GM12874 (cell line): Measurements from ENCODE around the gene AHRR.

Experiments used
- CTCF ChIP-seq: IDR thresholded peaks from 2 replicates; pipeline ENCODE4 v1.5.1; 2011; ENCODE audit warnings: low read depth, mild to moderate bottlenecking, control low read depth, low read length, moderate library complexity; ENCODE audit not compliant: insufficient read depth

The AHRR gene

DNA sequence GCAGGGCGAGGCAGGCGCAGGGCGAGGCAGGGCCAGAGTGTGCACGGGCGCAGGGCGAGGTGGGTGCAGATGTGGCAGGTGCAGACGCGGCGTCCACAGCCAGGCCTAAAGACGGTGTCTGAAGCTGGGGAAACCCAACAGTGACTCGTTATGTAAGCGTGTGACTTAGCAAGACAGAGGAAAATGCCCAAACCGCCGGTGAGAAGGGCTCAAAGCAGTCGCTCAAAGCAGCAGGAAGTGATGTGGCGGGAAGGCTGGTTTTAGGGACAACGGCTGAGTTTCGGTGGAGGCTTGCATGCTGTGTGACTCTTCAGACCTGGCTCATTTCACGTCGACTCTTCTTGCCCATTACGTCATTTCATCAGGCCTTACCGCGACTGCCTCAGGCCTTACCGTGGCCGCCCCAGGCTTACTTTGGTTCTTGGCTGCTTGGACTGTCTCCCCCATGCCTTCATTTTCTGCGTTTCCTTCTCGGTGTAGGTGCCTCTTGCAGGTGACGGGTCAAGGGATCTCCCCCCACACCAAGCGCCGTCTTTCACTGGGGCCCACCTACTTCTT is 71.0 kb downstream of the AHRR start:
- TF ChIP-seq CTCF, result no peak

DNA sequence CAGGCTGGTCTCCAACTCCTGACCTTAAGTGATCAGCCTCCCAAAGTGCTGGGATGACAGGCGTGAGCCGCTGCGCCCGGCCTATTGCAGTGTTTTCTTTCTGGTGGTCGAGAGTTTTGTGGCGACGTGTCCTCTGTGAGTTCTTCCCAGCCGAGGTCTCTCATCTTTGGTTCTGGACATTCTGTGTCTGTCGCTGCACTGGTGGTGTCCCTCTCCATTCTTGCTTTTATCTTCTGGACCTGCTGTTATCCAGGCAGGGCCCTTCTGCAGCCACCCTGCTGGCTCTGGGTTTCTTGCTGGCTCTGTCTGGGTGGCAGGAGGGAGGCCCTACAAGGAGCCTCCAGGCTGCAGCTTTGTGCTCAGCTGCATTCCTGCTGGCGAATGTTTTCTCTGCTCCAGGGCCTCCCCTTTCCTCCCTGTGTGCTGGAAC is 72.3 kb downstream of the AHRR start:
- no peak for TF ChIP-seq CTCF

DNA sequence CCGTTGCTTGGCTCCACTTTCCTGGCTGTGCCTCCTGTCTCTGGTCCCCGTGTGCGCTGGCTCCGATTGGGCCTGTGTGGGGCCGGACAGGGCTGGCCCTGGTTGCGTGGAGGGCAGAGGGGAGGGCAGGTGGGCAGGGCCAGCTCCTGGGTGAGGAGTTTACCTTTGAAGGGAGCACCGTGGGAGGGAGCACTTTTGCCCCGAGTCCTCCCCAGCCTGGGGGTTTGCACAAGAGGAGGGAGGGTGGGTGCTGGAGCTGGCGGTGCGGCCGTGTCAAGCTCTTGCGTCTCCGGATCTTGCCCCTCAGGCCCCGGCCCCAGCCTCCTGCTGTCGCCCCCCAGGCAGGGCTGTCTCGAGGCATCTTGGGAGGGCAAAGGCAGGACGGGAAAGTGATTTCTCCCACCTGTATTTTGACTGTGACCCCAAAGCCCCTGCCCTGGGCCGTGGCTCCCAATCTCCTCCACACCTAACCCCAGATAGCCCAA is 73.2 kb downstream of the AHRR start:
- TF ChIP-seq CTCF, result no peak

DNA sequence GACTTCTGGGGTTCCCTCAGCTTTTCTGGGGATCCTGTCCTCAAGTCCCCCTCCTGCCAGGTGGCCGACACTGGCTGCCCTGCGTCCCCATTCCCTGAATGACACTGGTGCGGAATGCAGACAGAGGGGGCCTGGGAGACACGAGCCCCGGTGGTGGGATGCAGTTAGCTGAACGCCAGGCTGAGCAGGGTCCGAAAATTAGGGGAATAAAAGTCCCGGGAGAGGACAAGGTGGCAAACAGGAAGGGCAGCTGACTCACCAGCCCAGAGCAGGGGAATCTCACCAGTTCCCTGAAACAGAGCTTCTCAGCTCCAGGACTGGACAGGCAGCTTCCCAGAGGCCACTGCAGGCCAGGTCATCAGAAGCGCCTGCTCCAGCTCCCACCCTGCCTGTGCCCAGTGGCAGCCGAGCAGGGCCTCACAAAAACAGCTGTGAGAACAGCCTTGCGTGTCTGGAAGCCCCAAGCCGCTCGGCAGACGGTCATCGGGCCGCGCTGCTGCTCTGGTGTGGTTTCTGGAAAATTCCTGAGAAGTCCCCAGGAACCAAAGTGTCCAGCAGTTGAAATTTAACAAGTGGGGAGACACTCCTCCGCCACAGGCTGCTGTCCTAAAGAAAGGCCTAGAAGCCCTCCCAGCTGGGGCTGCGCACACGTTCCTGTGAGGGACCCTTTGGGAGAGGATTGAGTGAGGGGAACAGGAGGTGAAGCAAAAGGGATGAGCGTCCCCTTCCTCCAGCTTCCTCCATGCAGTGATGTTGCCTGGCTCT is 73.8 kb downstream of the AHRR start:
- TF ChIP-seq CTCF, result no peak

- no peak for TF ChIP-seq CTCF
Observed at GRCh38 chr5:395921-396530, 74.5 kb downstream of the AHRR start.

DNA sequence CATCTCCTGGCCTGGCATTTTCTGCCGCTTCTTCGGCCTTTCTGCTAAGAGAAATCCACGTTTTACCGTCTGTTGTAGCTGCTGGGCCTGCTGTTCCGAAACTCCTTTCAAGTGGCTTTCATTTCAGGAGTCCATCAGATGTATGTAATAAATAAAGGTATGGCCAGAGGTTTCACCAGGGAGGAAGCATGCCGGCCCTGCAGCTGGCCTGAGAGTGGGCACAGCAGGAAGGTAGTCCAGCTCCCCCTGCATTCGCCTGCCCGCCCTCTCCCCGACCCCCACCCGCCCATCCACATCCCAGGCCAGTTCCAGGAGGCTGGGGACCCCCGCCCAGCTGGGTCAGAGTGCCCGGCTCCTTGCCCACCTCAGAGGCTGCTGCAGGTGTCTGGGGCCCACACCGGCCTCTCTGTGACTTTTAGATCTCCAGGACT is 75.0 kb downstream of the AHRR start:
- no peak for TF ChIP-seq CTCF

- no peak for TF ChIP-seq CTCF
Observed at GRCh38 chr5:398475-399295, 77.2 kb downstream of the AHRR start.
